HCT116 (cell line): ENCODE measurements around the gene GXYLT2. TPM values are rescaled to one million over a fixed set of nuclear protein-coding genes. Genes with fewer than 3 reads are reported as not detected.

Experiments used
- ATAC-seq: fragments of 200-7000 bp; cut with Tn5 transposase; 2 replicates; pipeline ENCODE4 v1.9.1; 2020; ENCODE audit warnings: mild to moderate bottlenecking, moderate library complexity
- BruUV-seq: library from RNA; stranded (reverse); fragments of 400-500 nt; replicated peaks from 2 replicates; lab custom pipeline; 2021; lab: Mats Ljungman, UMichigan
- CTCF ChIA-PET: fragments of 300-600 bp; sonication (Branson Sonifier 250); formaldehyde crosslinking; loops from one replicate; lab custom pipeline; 2021; ENCODE audit warnings: antibody characterized with exemption; lab: Charles Lee
- POLR2A ChIA-PET: fragments of 300-600, 350-600 bp; sonication (Branson Sonifier 250); formaldehyde crosslinking; loops from one replicate; lab custom pipeline; 2021; ENCODE audit warnings: antibody characterized with exemption; lab: Charles Lee
- RAD21 ChIA-PET, 2 experiments: fragments of 300-600 bp; sonication (Branson Sonifier 250); formaldehyde crosslinking; loops; one replicate each; lab custom pipeline; 2023; ENCODE audit warnings: low total read pairs in 2 of 2; ENCODE audit not compliant: uncharacterized antibody in 2 of 2, unreplicated experiment in 2 of 2, low non-redundant PET in 1 of 2; lab: Charles Lee
- DNase-seq: peaks from one replicate; pipeline ENCODE4 v3.0.0-alpha.2; 2010; ENCODE audit warnings: low read depth, low spot score
- H2AFZ ChIP-seq: fragments of 200-600 bp; shearing (Covaris generic), sonication (generic); 2 replicates; pipeline ENCODE4 v1.6.1; 2017; ENCODE audit warnings: low read depth, mixed run types, mixed read lengths, antibody characterized with exemption, low read length; ENCODE audit not compliant: poor library complexity, severe bottlenecking
- H3K27ac ChIP-seq: 2 replicates; pipeline ENCODE4 v1.5.1; 2012; ENCODE audit warnings: low read depth, low read length
- H3K27me3 ChIP-seq: fragments of 200-600 bp; sonication (generic); 2 replicates; pipeline ENCODE4 v1.6.1; 2016; ENCODE audit warnings: mixed run types, low read length, mixed read lengths; ENCODE audit not compliant: insufficient read depth
- H3K36me3 ChIP-seq, 2 experiments: fragments of 200-500 bp in 1 of 2; fragments of 200-600 bp in 1 of 2; sonication (Bioruptor generic) in 1 of 2; sonication (generic) in 1 of 2; 2 replicates each; pipeline versions ENCODE4 v1.5.1 to v1.6.1; 2014 to 2016; ENCODE audit warnings: low read length in 2 of 2, inconsistent platforms in 1 of 2, mixed read lengths in 1 of 2, mixed run types in 1 of 2; ENCODE audit not compliant: insufficient read depth in 2 of 2, control insufficient read depth in 1 of 2
- H3K4me1 ChIP-seq, 2 experiments: fragments of 200-600 bp in 1 of 2; sonication (generic) in 1 of 2; 2 replicates each; pipeline versions ENCODE4 v1.5.1 to v1.6.1; 2012 to 2017; ENCODE audit warnings: low read length in 2 of 2, inconsistent platforms in 1 of 2, mild to moderate bottlenecking in 1 of 2, mixed read lengths in 1 of 2, mixed run types in 1 of 2, moderate library complexity in 1 of 2; ENCODE audit not compliant: insufficient read depth in 2 of 2, control insufficient read depth in 1 of 2
- H3K4me2 ChIP-seq: fragments of 200-600 bp; sonication (generic); 2 replicates; pipeline ENCODE4 v1.6.1; 2017; ENCODE audit warnings: mixed run types, low read length, mixed read lengths
- H3K4me3 ChIP-seq, 2 experiments: fragments of 200-600 bp in 1 of 2; sonication (generic) in 1 of 2; replicated peaks in 1 of 2; 2 replicates each; pipeline ENCODE4 v1.5.1; 2011 to 2016; ENCODE audit warnings: low read length in 2 of 2, control low read depth in 1 of 2, low read depth in 1 of 2, mild to moderate bottlenecking in 1 of 2, mixed read lengths in 1 of 2, mixed run types in 1 of 2
- H3K79me2 ChIP-seq: fragments of 200-600 bp; sonication (generic); 2 replicates; pipeline ENCODE4 v1.6.1; 2017; ENCODE audit warnings: mild to moderate bottlenecking, mixed run types, low read length, moderate library complexity, mixed read lengths; ENCODE audit not compliant: insufficient read depth
- H3K9ac ChIP-seq: fragments of 200-600 bp; sonication (generic); 2 replicates; pipeline ENCODE4 v1.6.1; 2016; ENCODE audit warnings: low read length, mixed read lengths
- H3K9me2 ChIP-seq: fragments of 200-600 bp; sonication (generic), shearing (Covaris generic); 2 replicates; pipeline ENCODE4 v1.6.1; 2017; ENCODE audit warnings: mixed run types, mild to moderate bottlenecking, moderate library complexity; ENCODE audit not compliant: insufficient read depth
- H3K9me3 ChIP-seq, 2 experiments: fragments of 200-500 bp in 1 of 2; fragments of 200-600 bp in 1 of 2; sonication (Bioruptor generic) in 1 of 2; sonication (generic) in 1 of 2; 2 replicates each; pipeline ENCODE4 v1.6.1; 2014 to 2017; ENCODE audit warnings: low read length in 2 of 2, mixed read lengths in 2 of 2, inconsistent platforms in 1 of 2, low read depth in 1 of 2, mild to moderate bottlenecking in 1 of 2, mixed run types in 1 of 2, moderate library complexity in 1 of 2; ENCODE audit not compliant: control insufficient read depth in 1 of 2, insufficient read depth in 1 of 2
- H4K20me1 ChIP-seq: fragments of 200-600 bp; sonication (generic), shearing (Covaris generic); 2 replicates; pipeline ENCODE4 v1.6.1; 2017; ENCODE audit warnings: mixed run types, mild to moderate bottlenecking, moderate library complexity; ENCODE audit not compliant: insufficient read depth
- CBX3 ChIP-seq: IDR thresholded peaks from 2 replicates; pipeline ENCODE4 v1.6.1; 2012; ENCODE audit warnings: low read depth
- CEBPB ChIP-seq: IDR thresholded peaks from 2 replicates; pipeline ENCODE4 v1.6.1; 2012; ENCODE audit warnings: low read depth
- EGR1 ChIP-seq: IDR thresholded peaks from 2 replicates; pipeline ENCODE4 v1.6.1; 2012; ENCODE audit warnings: low read depth
- EZH2 ChIP-seq: fragments of 200-600 bp; sonication (generic); IDR thresholded peaks from 2 replicates; pipeline ENCODE4 v1.6.1; 2017; ENCODE audit warnings: antibody characterized with exemption, mixed run types
- JUND ChIP-seq: IDR thresholded peaks from 2 replicates; pipeline ENCODE4 v1.6.1; 2012
- POLR2A ChIP-seq: IDR thresholded peaks from 2 replicates; pipeline ENCODE4 v1.7.0; 2011; ENCODE audit warnings: borderline replicate concordance; ENCODE audit not compliant: insufficient read depth, insufficient read length; ENCODE audit errors: extremely low read depth
- SIN3A ChIP-seq: IDR thresholded peaks from 2 replicates; pipeline ENCODE4 v1.6.1; 2012; ENCODE audit warnings: low read depth
- SP1 ChIP-seq: IDR thresholded peaks from 2 replicates; pipeline ENCODE4 v1.6.1; 2012; ENCODE audit warnings: low read depth
- SRF ChIP-seq: IDR thresholded peaks from 2 replicates; pipeline ENCODE4 v1.6.1; 2012; ENCODE audit warnings: low read depth
- ZFX ChIP-seq: fragments of 450-650 bp; IDR thresholded peaks from 2 replicates; pipeline ENCODE4 v1.6.1; 2017
- intact Hi-C: fragments of 100-400 bp; cut with micrococcal nuclease; formaldehyde crosslinking; loops from 2 replicates; pipeline ENCODE4 v1.10.0; 2022
- total RNA-seq: library from RNA; stranded (reverse); gene quantifications from one replicate; pipeline ENCODE4 v1.2.1, GENCODE V29; 2021; ENCODE audit not compliant: unreplicated experiment
- TF ChIP-seq, protein P1 (sequence below): IDR thresholded peaks from 2 replicates; pipeline ENCODE4 v1.6.1; 2011; ENCODE audit warnings: mild to moderate bottlenecking, low read length, moderate library complexity; ENCODE audit not compliant: insufficient replicate concordance; ENCODE audit errors: extremely low read depth
- TF ChIP-seq, protein P2 (sequence below): IDR thresholded peaks from 2 replicates; pipeline ENCODE4 v1.6.1; 2012
- TF ChIP-seq, protein P3 (sequence below): IDR thresholded peaks from 2 replicates; pipeline ENCODE4 v1.6.1; 2012; ENCODE audit warnings: low read depth

Gene GXYLT2
- total RNA-seq, 1 experiment from 2014 or later, result 5.6 TPM

DNA sequence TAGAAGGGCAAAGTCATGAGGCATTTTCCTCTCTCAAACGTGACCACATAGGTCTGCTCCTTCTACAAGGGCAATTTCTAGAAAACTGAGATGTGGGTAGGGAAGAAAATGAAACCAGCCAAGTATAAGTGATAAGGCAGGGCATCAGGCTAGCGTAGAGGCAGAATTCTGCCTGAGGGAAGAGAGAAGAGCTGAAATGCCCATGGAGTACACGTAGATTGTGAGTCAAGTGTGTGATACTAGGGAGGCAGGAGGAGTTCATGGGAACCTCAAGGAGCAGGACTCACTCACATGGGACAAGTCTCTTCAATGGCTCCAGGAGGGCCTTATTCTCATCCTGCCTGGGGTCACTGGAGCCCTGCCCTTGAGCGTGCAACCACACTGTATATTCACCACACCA, 73.9 kb downstream of the GXYLT2 start:
- Histone ChIP-seq H3K36me3 (no peaks in the 10 kb centered on the region), H3K9me3 (no peaks in the 10 kb centered on the region), H3K79me2 (no peaks in the 10 kb centered on the region), H4K20me1 (no peaks in the 10 kb centered on the region), H3K4me1 (peaks cover 0 to 5% of the 10 kb centered on the region in 2 experiments; a peak in 1 of 4 replicates), H3K4me2 (no peak overlapping the region), H3K9me2 (no peaks in the 10 kb centered on the region), H3K27ac (no peak overlapping the region), H3K27me3 (no peaks in the 10 kb centered on the region), H3K4me3 (no peak overlapping the region), H2AFZ (no peak overlapping the region), H3K9ac (no peak overlapping the region)
- no peak for ATAC-seq
- RAD21 ChIA-PET, result no interaction called here
- BruUV-seq, result no TSS peak
- DNase-seq, result no peak
- CTCF ChIA-PET, result no interaction called here
- intact Hi-C loops, result no loop called here
- POLR2A ChIA-PET, result no interaction called here
- TF ChIP-seq POLR2A (no peak), SIN3A (no peak), CBX3 (no peak), JUND (no peak), SRF (no peak), ZFX (no peak), EZH2 (no peak), EGR1 (no peak), CEBPB (no peak), SP1 (no peak)
- TF ChIP-seq, protein P1, sequence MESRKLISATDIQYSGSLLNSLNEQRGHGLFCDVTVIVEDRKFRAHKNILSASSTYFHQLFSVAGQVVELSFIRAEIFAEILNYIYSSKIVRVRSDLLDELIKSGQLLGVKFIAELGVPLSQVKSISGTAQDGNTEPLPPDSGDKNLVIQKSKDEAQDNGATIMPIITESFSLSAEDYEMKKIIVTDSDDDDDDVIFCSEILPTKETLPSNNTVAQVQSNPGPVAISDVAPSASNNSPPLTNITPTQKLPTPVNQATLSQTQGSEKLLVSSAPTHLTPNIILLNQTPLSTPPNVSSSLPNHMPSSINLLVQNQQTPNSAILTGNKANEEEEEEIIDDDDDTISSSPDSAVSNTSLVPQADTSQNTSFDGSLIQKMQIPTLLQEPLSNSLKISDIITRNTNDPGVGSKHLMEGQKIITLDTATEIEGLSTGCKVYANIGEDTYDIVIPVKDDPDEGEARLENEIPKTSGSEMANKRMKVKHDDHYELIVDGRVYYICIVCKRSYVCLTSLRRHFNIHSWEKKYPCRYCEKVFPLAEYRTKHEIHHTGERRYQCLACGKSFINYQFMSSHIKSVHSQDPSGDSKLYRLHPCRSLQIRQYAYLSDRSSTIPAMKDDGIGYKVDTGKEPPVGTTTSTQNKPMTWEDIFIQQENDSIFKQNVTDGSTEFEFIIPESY, result no peak
- TF ChIP-seq, protein P2, sequence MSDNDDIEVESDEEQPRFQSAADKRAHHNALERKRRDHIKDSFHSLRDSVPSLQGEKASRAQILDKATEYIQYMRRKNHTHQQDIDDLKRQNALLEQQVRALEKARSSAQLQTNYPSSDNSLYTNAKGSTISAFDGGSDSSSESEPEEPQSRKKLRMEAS, result no peak
- TF ChIP-seq, protein P3, sequence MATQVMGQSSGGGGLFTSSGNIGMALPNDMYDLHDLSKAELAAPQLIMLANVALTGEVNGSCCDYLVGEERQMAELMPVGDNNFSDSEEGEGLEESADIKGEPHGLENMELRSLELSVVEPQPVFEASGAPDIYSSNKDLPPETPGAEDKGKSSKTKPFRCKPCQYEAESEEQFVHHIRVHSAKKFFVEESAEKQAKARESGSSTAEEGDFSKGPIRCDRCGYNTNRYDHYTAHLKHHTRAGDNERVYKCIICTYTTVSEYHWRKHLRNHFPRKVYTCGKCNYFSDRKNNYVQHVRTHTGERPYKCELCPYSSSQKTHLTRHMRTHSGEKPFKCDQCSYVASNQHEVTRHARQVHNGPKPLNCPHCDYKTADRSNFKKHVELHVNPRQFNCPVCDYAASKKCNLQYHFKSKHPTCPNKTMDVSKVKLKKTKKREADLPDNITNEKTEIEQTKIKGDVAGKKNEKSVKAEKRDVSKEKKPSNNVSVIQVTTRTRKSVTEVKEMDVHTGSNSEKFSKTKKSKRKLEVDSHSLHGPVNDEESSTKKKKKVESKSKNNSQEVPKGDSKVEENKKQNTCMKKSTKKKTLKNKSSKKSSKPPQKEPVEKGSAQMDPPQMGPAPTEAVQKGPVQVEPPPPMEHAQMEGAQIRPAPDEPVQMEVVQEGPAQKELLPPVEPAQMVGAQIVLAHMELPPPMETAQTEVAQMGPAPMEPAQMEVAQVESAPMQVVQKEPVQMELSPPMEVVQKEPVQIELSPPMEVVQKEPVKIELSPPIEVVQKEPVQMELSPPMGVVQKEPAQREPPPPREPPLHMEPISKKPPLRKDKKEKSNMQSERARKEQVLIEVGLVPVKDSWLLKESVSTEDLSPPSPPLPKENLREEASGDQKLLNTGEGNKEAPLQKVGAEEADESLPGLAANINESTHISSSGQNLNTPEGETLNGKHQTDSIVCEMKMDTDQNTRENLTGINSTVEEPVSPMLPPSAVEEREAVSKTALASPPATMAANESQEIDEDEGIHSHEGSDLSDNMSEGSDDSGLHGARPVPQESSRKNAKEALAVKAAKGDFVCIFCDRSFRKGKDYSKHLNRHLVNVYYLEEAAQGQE, result no peak
